Sigmoid colon (tissue), 7 donors: ENCODE measurements around the gene MTCL1. TPM values are rescaled to one million over a fixed set of nuclear protein-coding genes. Genes with fewer than 3 reads are reported as not detected.

Source experiments
- DNase-seq: peaks from one replicate; pipeline ENCODE4 v3.0.0-alpha.2; 2019
- H3K27ac ChIP-seq, 4 donors: fragments of 200-600 bp; sonication (generic); one replicate each; pipeline ENCODE4 v1.5.1; 2016 to 2019; ENCODE audit warnings: mild to moderate bottlenecking in 1 of 4
- H3K27me3 ChIP-seq, 3 donors: fragments of 200-600 bp; sonication (generic); one replicate each; pipeline ENCODE4 v1.5.1; 2019; ENCODE audit warnings: mild to moderate bottlenecking in 1 of 3
- H3K36me3 ChIP-seq, 4 donors: fragments of 200-600 bp; sonication (generic); one replicate each; pipeline ENCODE4 v1.5.1; 2016 to 2019
- H3K4me1 ChIP-seq, 4 donors: fragments of 200-600 bp; sonication (generic); one replicate each; pipeline ENCODE4 v1.5.1; 2017 to 2019
- H3K4me3 ChIP-seq, 4 donors: fragments of 200-600 bp; sonication (generic); one replicate each; pipeline ENCODE4 v1.5.1; 2017 to 2019; ENCODE audit warnings: mild to moderate bottlenecking in 2 of 4, moderate library complexity in 1 of 4
- H3K9me3 ChIP-seq, 4 donors: fragments of 200-600 bp in 3 of 4; sonication (generic) in 3 of 4; one replicate each; pipeline versions ENCODE4 v1.5.1 to v1.6.1; 2013 to 2019
- EP300 ChIP-seq, 4 donors: sonication (generic); formaldehyde crosslinking; IDR thresholded peaks; one replicate each; pipeline ENCODE4 v1.6.1; 2017; ENCODE audit warnings: antibody characterized with exemption in 4 of 4
- POLR2A ChIP-seq, 2 donors: fragments of 450-650 bp; IDR thresholded peaks; one replicate each; pipeline ENCODE4 v1.6.1; 2016; ENCODE audit warnings: antibody characterized with exemption in 2 of 2, mild to moderate bottlenecking in 2 of 2, moderate library complexity in 2 of 2
- POLR2AphosphoS5 ChIP-seq, 4 donors: sonication (generic); formaldehyde crosslinking; IDR thresholded peaks; one replicate each; pipeline ENCODE4 v1.6.1; 2017; ENCODE audit warnings: antibody characterized with exemption in 4 of 4
- WGBS, 2 donors: extraction: QIAGEN DNeasy Blood & Tissue Kit; methylation state at CpG; one replicate each; pipeline ENCODE4 v1.1.7; 2013; 5-methylcytosine and 5-hydroxymethylcytosine counted together
- intact Hi-C: fragments of 100-400 bp; cut with DNase I; formaldehyde crosslinking; loops from one replicate; pipeline ENCODE4 v1.15.1; 2023
- polyA plus RNA-seq, 3 donors: library from polyadenylated mRNA; stranded (reverse); fragments of 200-250 nt; gene quantifications; one replicate each; pipeline ENCODE4 v1.2.3, GENCODE V29; 2013
- total RNA-seq, 4 donors: library from RNA; depleted of rRNA; stranded (reverse); fragments of >200 nt; gene quantifications; one replicate each; pipeline ENCODE4 v1.1.0, GENCODE V29; 2016
- TF ChIP-seq, protein P1 (sequence below), 4 experiments: fragments of 450-650 bp in 3 of 4; fragments of 200-600 bp in 1 of 4; IDR thresholded peaks; one replicate each; pipeline ENCODE4 v1.5.1; 2016 to 2019; ENCODE audit warnings: antibody characterized with exemption in 4 of 4, mild to moderate bottlenecking in 3 of 4, moderate library complexity in 2 of 4
- donor health status: healthy with polysubstance abuse.
- donor health status: Bipolar disorder and iron deficiency.
- donor health status: healthy.

MTCL1 gene
- total and polyA plus RNA-seq, 7 donors, result 0.69 to 133 (median 58.5) TPM

DNA sequence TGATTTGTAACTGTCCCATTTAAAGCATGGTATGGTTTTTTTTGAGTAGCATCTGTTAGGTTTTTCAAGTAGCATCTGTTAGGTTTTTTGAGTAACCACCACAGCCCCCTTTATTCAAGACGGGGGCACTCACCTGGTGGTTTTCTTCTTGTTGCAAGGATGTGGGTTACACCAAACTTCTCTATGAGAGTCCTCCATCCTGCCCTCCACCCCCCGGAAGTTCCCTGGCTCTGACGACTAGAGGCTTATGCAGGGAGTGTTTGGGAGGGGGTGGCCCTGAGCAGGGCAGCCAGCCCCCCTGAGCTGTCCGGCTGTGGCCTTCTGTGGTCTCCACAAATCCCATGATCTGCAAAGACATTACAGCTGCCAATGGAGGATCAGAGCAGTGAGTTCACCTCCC, 39.3 kb downstream of the MTCL1 start:
- no peaks in the 10 kb centered on the region for H3K9me3 ChIP-seq
- intact Hi-C loops, result no loop called here
- H3K27me3 ChIP-seq, result no peaks in the 10 kb centered on the region
- DNase-seq, result no peak
- no peaks in the 10 kb centered on the region for H3K36me3 ChIP-seq
- no peak for TF ChIP-seq POLR2AphosphoS5 (IDR thresholded peaks at IDR 0.05)
- TF ChIP-seq, protein P1, sequence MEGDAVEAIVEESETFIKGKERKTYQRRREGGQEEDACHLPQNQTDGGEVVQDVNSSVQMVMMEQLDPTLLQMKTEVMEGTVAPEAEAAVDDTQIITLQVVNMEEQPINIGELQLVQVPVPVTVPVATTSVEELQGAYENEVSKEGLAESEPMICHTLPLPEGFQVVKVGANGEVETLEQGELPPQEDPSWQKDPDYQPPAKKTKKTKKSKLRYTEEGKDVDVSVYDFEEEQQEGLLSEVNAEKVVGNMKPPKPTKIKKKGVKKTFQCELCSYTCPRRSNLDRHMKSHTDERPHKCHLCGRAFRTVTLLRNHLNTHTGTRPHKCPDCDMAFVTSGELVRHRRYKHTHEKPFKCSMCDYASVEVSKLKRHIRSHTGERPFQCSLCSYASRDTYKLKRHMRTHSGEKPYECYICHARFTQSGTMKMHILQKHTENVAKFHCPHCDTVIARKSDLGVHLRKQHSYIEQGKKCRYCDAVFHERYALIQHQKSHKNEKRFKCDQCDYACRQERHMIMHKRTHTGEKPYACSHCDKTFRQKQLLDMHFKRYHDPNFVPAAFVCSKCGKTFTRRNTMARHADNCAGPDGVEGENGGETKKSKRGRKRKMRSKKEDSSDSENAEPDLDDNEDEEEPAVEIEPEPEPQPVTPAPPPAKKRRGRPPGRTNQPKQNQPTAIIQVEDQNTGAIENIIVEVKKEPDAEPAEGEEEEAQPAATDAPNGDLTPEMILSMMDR (IDR thresholded peaks at IDR 0.05), result no peak
- TF ChIP-seq POLR2A (IDR thresholded peaks at IDR 0.05), result no peak
- TF ChIP-seq EP300 (IDR thresholded peaks at IDR 0.05), result no peak
- 60 to 83% methylated on average over 4 of the region's 4 CpGs for WGBS, 2 donors
- H3K4me1 ChIP-seq, result peaks cover 0 to 78% (median 77%) of the 10 kb centered on the region in 4 donors
- H3K4me3 ChIP-seq, result no peak overlapping the region
- H3K27ac ChIP-seq, result peak overlapping the region in 3 of 4 donors; percentile 14 to 85 (median 23)

DNA sequence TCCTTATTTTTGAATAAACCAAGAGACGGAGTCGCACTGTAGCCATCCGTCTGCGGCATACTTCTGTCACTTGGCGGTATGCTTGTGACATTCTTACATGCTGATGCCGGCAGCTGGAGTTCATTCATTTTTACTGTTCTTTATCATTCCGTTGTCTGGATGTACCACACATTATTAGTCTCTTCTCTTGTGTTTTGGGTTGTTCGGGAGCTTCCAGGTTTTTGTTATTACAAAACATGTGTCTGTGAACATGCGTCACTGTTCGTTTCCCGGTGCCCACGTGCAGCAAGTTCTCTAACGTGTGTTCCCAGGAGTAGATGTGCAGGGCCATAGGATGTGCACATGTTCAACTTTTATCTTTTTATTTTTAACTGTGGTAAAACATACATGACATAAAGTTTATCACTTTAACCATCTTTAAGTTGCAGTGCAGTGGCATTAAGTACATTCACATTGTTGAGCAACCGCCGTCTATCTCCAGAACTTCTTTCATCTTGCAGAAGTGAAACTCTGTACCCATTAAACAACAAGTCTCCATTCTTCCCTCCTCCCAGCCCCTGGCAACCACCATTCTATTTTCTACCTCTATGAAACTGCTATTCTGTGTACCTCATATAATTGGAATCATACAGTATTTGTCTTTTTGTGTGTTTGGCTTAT, 40.1 kb downstream of the MTCL1 start:
- no peak for DNase-seq
- Histone ChIP-seq H3K4me3 (no peak overlapping the region), H3K9me3 (no peaks in the 10 kb centered on the region), H3K27me3 (no peaks in the 10 kb centered on the region), H3K4me1 (peaks cover 0 to 85% (median 83%) of the 10 kb centered on the region in 4 donors), H3K36me3 (no peaks in the 10 kb centered on the region), H3K27ac (peak overlapping the region in 3 of 4 donors; percentile 68 to 85 (median 84))
- intact Hi-C loops, result no loop called here
- TF ChIP-seq POLR2A (IDR thresholded peaks at IDR 0.05) (no peak), EP300 (IDR thresholded peaks at IDR 0.05) (no peak), POLR2AphosphoS5 (IDR thresholded peaks at IDR 0.05) (no peak)
- TF ChIP-seq, protein P1 (IDR thresholded peaks at IDR 0.05), result no peak
- WGBS, 2 donors, result 70 to 86% methylated on average over 15 of the region's 15 CpGs

DNA sequence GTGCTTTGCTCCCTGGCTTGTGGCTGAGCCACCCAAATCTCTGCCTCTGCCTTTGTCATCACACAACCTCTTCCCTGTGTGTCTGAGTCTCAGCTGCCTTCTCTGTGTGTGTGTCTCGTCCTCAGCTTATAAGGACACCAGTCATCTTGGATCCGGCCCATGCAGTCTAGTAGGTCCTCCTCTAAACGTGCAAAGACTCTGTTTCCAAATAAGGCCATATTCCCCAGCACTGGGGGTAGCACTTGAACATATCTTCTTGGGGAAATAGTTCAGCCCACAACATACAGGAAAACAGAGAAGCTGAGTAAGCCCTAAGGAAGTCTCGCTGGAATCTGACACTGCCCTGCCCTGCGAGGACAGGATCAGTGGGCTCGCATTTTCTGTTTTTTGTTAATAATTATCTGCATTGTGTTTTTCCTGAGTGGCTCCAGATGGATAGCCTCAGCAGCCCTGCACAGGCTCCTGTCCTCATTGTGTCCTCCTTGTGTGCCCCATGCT, 42.1 kb downstream of the MTCL1 start:
- Histone ChIP-seq H3K36me3 (no peaks in the 10 kb centered on the region), H3K9me3 (no peaks in the 10 kb centered on the region), H3K27me3 (no peaks in the 10 kb centered on the region), H3K27ac (peak overlapping the region in 3 of 4 donors; percentile 68 to 85 (median 84)), H3K4me1 (peaks cover 0 to 88% (median 81%) of the 10 kb centered on the region in 4 donors), H3K4me3 (no peak overlapping the region)
- no peak for DNase-seq
- 79 to 83% methylated on average over 6 of the region's 6 CpGs for WGBS, 2 donors
- no peak for TF ChIP-seq EP300 (IDR thresholded peaks at IDR 0.05)
- no peak for TF ChIP-seq POLR2A (IDR thresholded peaks at IDR 0.05)
- TF ChIP-seq, protein P1 (IDR thresholded peaks at IDR 0.05), result no peak
- TF ChIP-seq POLR2AphosphoS5 (IDR thresholded peaks at IDR 0.05), result no peak
- intact Hi-C loops, result no loop called here

- Histone ChIP-seq H3K4me3 (no peak overlapping the region), H3K9me3 (no peaks in the 10 kb centered on the region), H3K36me3 (no peaks in the 10 kb centered on the region), H3K27ac (peak overlapping the region; percentile 77 to 85 (median 83)), H3K27me3 (no peaks in the 10 kb centered on the region), H3K4me1 (peaks cover 0 to 91% (median 80%) of the 10 kb centered on the region in 4 donors)
- TF ChIP-seq POLR2AphosphoS5 (IDR thresholded peaks at IDR 0.05) (no peak), POLR2A (IDR thresholded peaks at IDR 0.05) (no peak), EP300 (IDR thresholded peaks at IDR 0.05) (no peak)
- TF ChIP-seq, protein P1 (IDR thresholded peaks at IDR 0.05), result no peak
- DNase-seq, result no peak
- WGBS, 2 donors, result 95% methylated on average over 6 of the region's 6 CpGs
- intact Hi-C loops, result no loop called here
These were observed 44.1 kb downstream of the MTCL1 start for GRCh38 chr18:8749492-8749891.
